Calu3 (cell line): ENCODE results near the gene TXNL1. TPM values are rescaled to one million over a fixed set of nuclear protein-coding genes. Genes with fewer than 3 reads are reported as not detected.

Experiments
- BruUV-seq: library from RNA; stranded (reverse); fragments of 400-500 nt; replicated peaks from 2 replicates; lab custom pipeline; 2021; lab: Mats Ljungman, UMichigan
- CTCF ChIA-PET: fragments of 300-600 bp; sonication (Branson Sonifier 250); formaldehyde crosslinking; loops from one replicate; lab custom pipeline; 2022; ENCODE audit warnings: antibody characterized with exemption; lab: Charles Lee
- DNase-seq: peaks from one replicate; pipeline ENCODE4 v3.0.0; 2022
- H3K27ac Mint-ChIP-seq: one replicate; pipeline ENCODE4 v1.8.0; 2022; ENCODE audit warnings: mixed read lengths; ENCODE audit not compliant: unreplicated experiment
- H3K27me3 Mint-ChIP-seq: one replicate; pipeline ENCODE4 v1.8.0; 2022; ENCODE audit warnings: mixed read lengths; ENCODE audit not compliant: unreplicated experiment
- H3K36me3 Mint-ChIP-seq: one replicate; pipeline ENCODE4 v1.8.0; 2022; ENCODE audit warnings: mild to moderate bottlenecking, moderate library complexity, mixed read lengths; ENCODE audit not compliant: insufficient read depth, unreplicated experiment
- H3K4me1 Mint-ChIP-seq: one replicate; pipeline ENCODE4 v1.8.0; 2022; ENCODE audit warnings: mild to moderate bottlenecking, low read depth, mixed read lengths; ENCODE audit not compliant: unreplicated experiment
- H3K4me3 Mint-ChIP-seq: one replicate; pipeline ENCODE4 v1.8.0; 2022; ENCODE audit warnings: mild to moderate bottlenecking, low read depth, moderate library complexity, mixed read lengths; ENCODE audit not compliant: unreplicated experiment
- H3K9me3 Mint-ChIP-seq: one replicate; pipeline ENCODE4 v1.8.0; 2022; ENCODE audit warnings: low read depth, mixed read lengths; ENCODE audit not compliant: unreplicated experiment
- CTCF ChIP-seq: fragments of 200-600 bp; IDR thresholded peaks from one replicate; pipeline ENCODE4 v1.8.0; 2022; ENCODE audit warnings: antibody characterized with exemption; ENCODE audit not compliant: unreplicated experiment
- intact Hi-C: fragments of 100-400 bp; cut with micrococcal nuclease; formaldehyde crosslinking; loops from one replicate; pipeline ENCODE4 v1.10.0; 2022; ENCODE audit not compliant: unreplicated experiment
- total RNA-seq: library from RNA; stranded (reverse); gene quantifications from 2 replicates; pipeline ENCODE4 v1.2.3, GENCODE V29; 2022

Gene TXNL1
- total RNA-seq, 1 experiment from 2014 or later = 98.1 TPM

- Mint-ChIP-seq H3K4me1 (peaks cover 14% of the 10 kb centered on the region), H3K27me3 (peaks cover 8% of the 10 kb centered on the region), H3K36me3 (no peaks in the 10 kb centered on the region), H3K9me3 (no peaks in the 10 kb centered on the region), H3K4me3 (no peak overlapping the region), H3K27ac (no peak overlapping the region)
- no peak for DNase-seq
- BruUV-seq = no TSS peak
- CTCF ChIA-PET = no interaction called here
- no peak for TF ChIP-seq CTCF
- intact Hi-C loops = no loop called here
These were observed 74.8 kb downstream of the TXNL1 start for GRCh38 chr18:56563568-56563967.

- intact Hi-C loops = no loop called here
- peaks cover 14% of the 10 kb centered on the region for H3K4me1 Mint-ChIP-seq
- H3K36me3 Mint-ChIP-seq = no peaks in the 10 kb centered on the region
- H3K4me3 Mint-ChIP-seq = no peak overlapping the region
- H3K27me3 Mint-ChIP-seq = peaks cover 8% of the 10 kb centered on the region
- BruUV-seq = no TSS peak
- no peak overlapping the region for H3K27ac Mint-ChIP-seq
- no peak for TF ChIP-seq CTCF
- no peaks in the 10 kb centered on the region for H3K9me3 Mint-ChIP-seq
- no peak for DNase-seq
- CTCF ChIA-PET = interaction anchor here (0.7 kb wide), 1 partner anchor 10 kb away, joined by 3 read pairs; no protein-coding TSS in a partner anchor
These were observed 75.9 kb downstream of the TXNL1 start for GRCh38 chr18:56562479-56562878.

GRCh38 chr18:56560992-56561391, 77.4 kb downstream of the TXNL1 start:
- Mint-ChIP-seq H3K36me3 (no peaks in the 10 kb centered on the region), H3K9me3 (no peaks in the 10 kb centered on the region), H3K27me3 (peaks cover 8% of the 10 kb centered on the region), H3K4me1 (peaks cover 14% of the 10 kb centered on the region), H3K27ac (no peak overlapping the region), H3K4me3 (no peak overlapping the region)
- DNase-seq = no peak
- TF ChIP-seq CTCF = no peak
- BruUV-seq = no TSS peak
- CTCF ChIA-PET = no interaction called here
- intact Hi-C loops = no loop called here

GRCh38 chr18:56559044-56559443, 79.3 kb downstream of the TXNL1 start:
- CTCF ChIA-PET = no interaction called here
- no peak for DNase-seq
- Mint-ChIP-seq H3K27ac (no peak overlapping the region), H3K4me3 (no peak overlapping the region), H3K27me3 (peaks cover 8% of the 10 kb centered on the region), H3K36me3 (no peaks in the 10 kb centered on the region), H3K9me3 (no peaks in the 10 kb centered on the region), H3K4me1 (no peaks in the 10 kb centered on the region)
- TF ChIP-seq CTCF = no peak
- intact Hi-C loops = no loop called here
- no TSS peak for BruUV-seq
